ENCODE results near the gene VEGFC. TPM values are rescaled to one million over a fixed set of nuclear protein-coding genes. Genes with fewer than 3 reads are reported as not detected.

Gene VEGFC
- polyA plus RNA-seq (2013, experiment 1 of 2), result 6.3 TPM
- polyA plus RNA-seq (2013, experiment 2 of 2), result 6.4 TPM

GRCh38 chr4:176792326-176793059 is at the start of gene VEGFC:
TSS of gene VEGFC (minus strand) at chr4:176792922. CDS start at chr4:176792311, 611 bp downstream.
- H3K9me3 ChIP-seq (ENCODE audit: control insufficient read depth, low read length), result no peaks in the 10 kb centered on the region
- H3K27ac ChIP-seq (ENCODE audit: low read depth, low read length, severe bottlenecking), result no peak within 1 kb of the TSS
- no peaks in the 10 kb centered on the region for H3K4me1 ChIP-seq (ENCODE audit: control insufficient read depth, insufficient read depth, low read length, poor library complexity, severe bottlenecking)
- peak within 1 kb of the TSS; percentile 62 for H3K4me3 ChIP-seq (ENCODE audit: extremely low read depth, insufficient read depth, low read length, poor library complexity, severe bottlenecking)
- H3K36me3 ChIP-seq (ENCODE audit: control insufficient read depth, insufficient read depth, low read length), result no peaks in the 10 kb centered on the region
- 0% methylated on average over 13 to 38 of the region's 91 CpGs for WGBS, 2 experiments (ENCODE audit: insufficient coverage in 2 of 2)

GRCh38 chr4:176841711-176842112 is 49.0 kb upstream of the VEGFC start:
- WGBS, 2 experiments (ENCODE audit: insufficient coverage in 2 of 2), result 80 to 100% methylated on average over 1 of the region's 1 CpG
- no peak overlapping the region for H3K27ac ChIP-seq (ENCODE audit: low read depth, low read length, severe bottlenecking)
- H3K4me3 ChIP-seq (ENCODE audit: extremely low read depth, insufficient read depth, low read length, poor library complexity, severe bottlenecking), result no peak overlapping the region
- H3K36me3 ChIP-seq (ENCODE audit: control insufficient read depth, insufficient read depth, low read length), result no peaks in the 10 kb centered on the region
- no peaks in the 10 kb centered on the region for H3K4me1 ChIP-seq (ENCODE audit: control insufficient read depth, insufficient read depth, low read length, poor library complexity, severe bottlenecking)
- no peaks in the 10 kb centered on the region for H3K9me3 ChIP-seq (ENCODE audit: control insufficient read depth, low read length)

- Histone ChIP-seq H3K36me3 (ENCODE audit: control insufficient read depth, insufficient read depth, low read length) (no peaks in the 10 kb centered on the region), H3K9me3 (ENCODE audit: control insufficient read depth, low read length) (no peaks in the 10 kb centered on the region), H3K4me3 (ENCODE audit: extremely low read depth, insufficient read depth, low read length, poor library complexity, severe bottlenecking) (no peak overlapping the region), H3K27ac (ENCODE audit: low read depth, low read length, severe bottlenecking) (no peak overlapping the region), H3K4me1 (ENCODE audit: control insufficient read depth, insufficient read depth, low read length, poor library complexity, severe bottlenecking) (no peaks in the 10 kb centered on the region)
- no CpG with 5 or more reads among the region's 4 CpGs for WGBS, 2 experiments (ENCODE audit: insufficient coverage in 2 of 2)
These were observed 47.4 kb upstream of the VEGFC start for GRCh38 chr4:176840166-176840565.

- whole genome bisulfite sequencing, 2 experiments (ENCODE audit: insufficient coverage in 2 of 2), result 100% methylated on average over 2 of the region's 3 CpGs; no CpG with 5 or more reads in 1 of the 2 experiments
- no peaks in the 10 kb centered on the region for H3K36me3 ChIP-seq (ENCODE audit: control insufficient read depth, insufficient read depth, low read length)
- no peaks in the 10 kb centered on the region for H3K9me3 ChIP-seq (ENCODE audit: control insufficient read depth, low read length)
- H3K27ac ChIP-seq (ENCODE audit: low read depth, low read length, severe bottlenecking), result no peak overlapping the region
- H3K4me1 ChIP-seq (ENCODE audit: control insufficient read depth, insufficient read depth, low read length, poor library complexity, severe bottlenecking), result no peaks in the 10 kb centered on the region
- H3K4me3 ChIP-seq (ENCODE audit: extremely low read depth, insufficient read depth, low read length, poor library complexity, severe bottlenecking), result no peak overlapping the region
These were observed 46.9 kb upstream of the VEGFC start for GRCh38 chr4:176839656-176840055.

- H3K9me3 ChIP-seq (ENCODE audit: control insufficient read depth, low read length), result no peaks in the 10 kb centered on the region
- no peak overlapping the region for H3K4me3 ChIP-seq (ENCODE audit: extremely low read depth, insufficient read depth, low read length, poor library complexity, severe bottlenecking)
- no peaks in the 10 kb centered on the region for H3K4me1 ChIP-seq (ENCODE audit: control insufficient read depth, insufficient read depth, low read length, poor library complexity, severe bottlenecking)
- H3K36me3 ChIP-seq (ENCODE audit: control insufficient read depth, insufficient read depth, low read length), result no peaks in the 10 kb centered on the region
- H3K27ac ChIP-seq (ENCODE audit: low read depth, low read length, severe bottlenecking), result no peak overlapping the region
- WGBS, 2 experiments (ENCODE audit: insufficient coverage in 2 of 2), result 86 to 100% methylated on average over 1 to 2 of the region's 7 CpGs
These were observed 46.1 kb upstream of the VEGFC start for GRCh38 chr4:176838601-176839433.

- WGBS, 2 experiments (ENCODE audit: insufficient coverage in 2 of 2), result 100% methylated on average over 2 of the region's 4 CpGs; no CpG with 5 or more reads in 1 of the 2 experiments
- no peak overlapping the region for H3K27ac ChIP-seq (ENCODE audit: low read depth, low read length, severe bottlenecking)
- H3K4me1 ChIP-seq (ENCODE audit: control insufficient read depth, insufficient read depth, low read length, poor library complexity, severe bottlenecking), result no peaks in the 10 kb centered on the region
These were observed 44.6 kb upstream of the VEGFC start for GRCh38 chr4:176837169-176837895.

GRCh38 chr4:176834531-176834930 is 41.8 kb upstream of the VEGFC start:
- no peak overlapping the region for H3K27ac ChIP-seq (ENCODE audit: low read depth, low read length, severe bottlenecking)
- H3K4me1 ChIP-seq (ENCODE audit: control insufficient read depth, insufficient read depth, low read length, poor library complexity, severe bottlenecking), result no peaks in the 10 kb centered on the region
- no peak overlapping the region for H3K4me3 ChIP-seq (ENCODE audit: extremely low read depth, insufficient read depth, low read length, poor library complexity, severe bottlenecking)
- H3K36me3 ChIP-seq (ENCODE audit: control insufficient read depth, insufficient read depth, low read length), result no peaks in the 10 kb centered on the region
- WGBS, 2 experiments (ENCODE audit: insufficient coverage in 2 of 2), result 50 to 100% methylated on average over 1 of the region's 2 CpGs
- H3K9me3 ChIP-seq (ENCODE audit: control insufficient read depth, low read length), result no peaks in the 10 kb centered on the region

More at GRCh38 chr4:176837169-176837895, 44.6 kb upstream of the VEGFC start:
- H3K4me3 ChIP-seq (ENCODE audit: extremely low read depth, insufficient read depth, low read length, poor library complexity, severe bottlenecking), result no peak overlapping the region
- no peaks in the 10 kb centered on the region for H3K36me3 ChIP-seq (ENCODE audit: control insufficient read depth, insufficient read depth, low read length)
- no peaks in the 10 kb centered on the region for H3K9me3 ChIP-seq (ENCODE audit: control insufficient read depth, low read length)

- H3K4me3 ChIP-seq (ENCODE audit: extremely low read depth, insufficient read depth, low read length, poor library complexity, severe bottlenecking), result no peak overlapping the region
- no peaks in the 10 kb centered on the region for H3K36me3 ChIP-seq (ENCODE audit: control insufficient read depth, insufficient read depth, low read length)
- peak overlapping the region; percentile 71 for H3K27ac ChIP-seq (ENCODE audit: low read depth, low read length, severe bottlenecking)
- H3K4me1 ChIP-seq (ENCODE audit: control insufficient read depth, insufficient read depth, low read length, poor library complexity, severe bottlenecking), result no peaks in the 10 kb centered on the region
- H3K9me3 ChIP-seq (ENCODE audit: control insufficient read depth, low read length), result no peaks in the 10 kb centered on the region
- 71 to 100% methylated on average over 1 to 2 of the region's 4 CpGs for WGBS, 2 experiments (ENCODE audit: insufficient coverage in 2 of 2)
These were observed 40.9 kb upstream of the VEGFC start for GRCh38 chr4:176833400-176834175.

- Histone ChIP-seq H3K4me3 (ENCODE audit: extremely low read depth, insufficient read depth, low read length, poor library complexity, severe bottlenecking) (no peak overlapping the region), H3K36me3 (ENCODE audit: control insufficient read depth, insufficient read depth, low read length) (no peaks in the 10 kb centered on the region), H3K9me3 (ENCODE audit: control insufficient read depth, low read length) (no peaks in the 10 kb centered on the region), H3K4me1 (ENCODE audit: control insufficient read depth, insufficient read depth, low read length, poor library complexity, severe bottlenecking) (no peaks in the 10 kb centered on the region), H3K27ac (ENCODE audit: low read depth, low read length, severe bottlenecking) (no peak overlapping the region)
- WGBS, 2 experiments (ENCODE audit: insufficient coverage in 2 of 2), result 82 to 86% methylated on average over 5 of the region's 6 CpGs
These were observed 38.2 kb upstream of the VEGFC start for GRCh38 chr4:176830971-176831370.

GRCh38 chr4:176825586-176825985 is 32.9 kb upstream of the VEGFC start:
- H3K4me3 ChIP-seq (ENCODE audit: extremely low read depth, insufficient read depth, low read length, poor library complexity, severe bottlenecking), result no peak overlapping the region
- H3K36me3 ChIP-seq (ENCODE audit: control insufficient read depth, insufficient read depth, low read length), result no peaks in the 10 kb centered on the region
- H3K4me1 ChIP-seq (ENCODE audit: control insufficient read depth, insufficient read depth, low read length, poor library complexity, severe bottlenecking), result peaks cover 4% of the 10 kb centered on the region
- no peak overlapping the region for H3K27ac ChIP-seq (ENCODE audit: low read depth, low read length, severe bottlenecking)
- H3K9me3 ChIP-seq (ENCODE audit: control insufficient read depth, low read length), result peaks cover 3% of the 10 kb centered on the region

Measured in mesodermal cell (in vitro differentiated cells).